Gastrocnemius medialis (tissue), 4 donors: ENCODE results near the gene TPX2.

Experiments
- POLR2A ChIP-seq, 2 donors: fragments of 450-650 bp; IDR thresholded peaks; one replicate each; pipeline ENCODE4 v1.6.1; 2017; ENCODE audit warnings: antibody characterized with exemption in 2 of 2, mild to moderate bottlenecking in 2 of 2, moderate library complexity in 2 of 2
- TF ChIP-seq, protein P1 (sequence below), 5 experiments: fragments of 450-650 bp in 3 of 5; fragments of 200-600 bp in 2 of 5; sonication (generic) in 2 of 5; IDR thresholded peaks in 4 of 5; conservative IDR thresholded peaks in 1 of 5; 1 replicate in 4 of 5; 2 replicates in 1 of 5; pipeline ENCODE4 v1.5.1; 2016 to 2019; ENCODE audit warnings: antibody characterized with exemption in 5 of 5, mild to moderate bottlenecking in 3 of 5, moderate library complexity in 3 of 5

DNA sequence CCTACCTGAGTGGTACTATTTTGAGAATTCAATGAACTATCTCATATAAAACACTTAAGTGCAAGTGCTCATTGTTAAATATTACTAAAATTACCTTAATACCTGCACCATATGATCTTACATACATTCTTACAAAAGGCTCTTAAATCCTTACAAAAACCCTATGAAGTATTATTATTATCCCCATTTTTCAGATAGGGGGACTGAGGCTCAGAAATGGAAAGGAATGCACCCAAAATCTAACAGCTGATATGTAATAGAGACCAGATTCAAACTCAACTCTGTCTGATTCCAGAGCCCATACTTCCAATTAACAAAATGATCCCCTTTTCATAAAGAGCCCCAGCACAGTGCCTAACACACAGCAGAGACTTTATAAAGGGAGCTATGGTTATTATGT is 33.9 kb upstream of the TPX2 start:
- TF ChIP-seq, protein P1, sequence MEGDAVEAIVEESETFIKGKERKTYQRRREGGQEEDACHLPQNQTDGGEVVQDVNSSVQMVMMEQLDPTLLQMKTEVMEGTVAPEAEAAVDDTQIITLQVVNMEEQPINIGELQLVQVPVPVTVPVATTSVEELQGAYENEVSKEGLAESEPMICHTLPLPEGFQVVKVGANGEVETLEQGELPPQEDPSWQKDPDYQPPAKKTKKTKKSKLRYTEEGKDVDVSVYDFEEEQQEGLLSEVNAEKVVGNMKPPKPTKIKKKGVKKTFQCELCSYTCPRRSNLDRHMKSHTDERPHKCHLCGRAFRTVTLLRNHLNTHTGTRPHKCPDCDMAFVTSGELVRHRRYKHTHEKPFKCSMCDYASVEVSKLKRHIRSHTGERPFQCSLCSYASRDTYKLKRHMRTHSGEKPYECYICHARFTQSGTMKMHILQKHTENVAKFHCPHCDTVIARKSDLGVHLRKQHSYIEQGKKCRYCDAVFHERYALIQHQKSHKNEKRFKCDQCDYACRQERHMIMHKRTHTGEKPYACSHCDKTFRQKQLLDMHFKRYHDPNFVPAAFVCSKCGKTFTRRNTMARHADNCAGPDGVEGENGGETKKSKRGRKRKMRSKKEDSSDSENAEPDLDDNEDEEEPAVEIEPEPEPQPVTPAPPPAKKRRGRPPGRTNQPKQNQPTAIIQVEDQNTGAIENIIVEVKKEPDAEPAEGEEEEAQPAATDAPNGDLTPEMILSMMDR (IDR thresholded peaks at IDR 0.05 in 4 of 5, conservative IDR thresholded peaks at IDR 0.05 in 1 of 5): no peak
- TF ChIP-seq POLR2A (IDR thresholded peaks at IDR 0.05): no peak
